ENCODE results near the gene NOLC1. TPM values are rescaled to one million over a fixed set of nuclear protein-coding genes. Genes with fewer than 3 reads are reported as not detected.

Gene NOLC1
- total and polyA plus RNA-seq, 2 donors (not counting 1 experiment from before 2014, with no cell fraction given) = 16.5 to 64.7 TPM

GRCh38 chr10:102120142-102120990 lies 31.8 kb upstream of the NOLC1 start, which contains the start of gene LDB1:
Gene LDB1 (minus strand): TSS chr10:102120368. CDS start chr10:102120110, 258 bp downstream.
- Histone ChIP-seq H3K4me1 (ENCODE audit: control insufficient read depth, extremely low read depth, insufficient read depth, low read length) (peaks cover 28% of the 10 kb centered on the region), H3K4me2 (ENCODE audit: extremely low read depth, insufficient read depth, low read length) (peak within 1 kb of the TSS; percentile 99), H3K36me3 (ENCODE audit: control insufficient read depth, insufficient read depth, low read length) (no peaks in the 10 kb centered on the region), H3K27ac (ENCODE audit: insufficient read depth, low read length) (peak within 1 kb of the TSS; percentile 80), H4K20me1 (ENCODE audit: control insufficient read depth, extremely low read depth, insufficient read depth, low read length) (no peaks in the 10 kb centered on the region), H2AFZ (ENCODE audit: low read length) (peak within 1 kb of the TSS; percentile 49), H3K9ac (ENCODE audit: insufficient read depth, low read length) (peak within 1 kb of the TSS; percentile 86), H3K27me3 (ENCODE audit: control insufficient read depth, insufficient read depth, low read length) (no peaks in the 10 kb centered on the region), H3K9me3 (ENCODE audit: control insufficient read depth, insufficient read depth, low read depth, low read length) (no peaks in the 10 kb centered on the region), H3K79me2 (ENCODE audit: control insufficient read depth, insufficient read depth, low read length) (peaks cover 38% of the 10 kb centered on the region), H3K4me3 (replicated peaks in 1 of 4; ENCODE audit: control extremely low read depth in 1 of 4, insufficient read depth in 1 of 4, low read depth in 3 of 4, low read length in 4 of 4) (peak within 1 kb of the TSS; percentile 71 to 91 (median 80))
- peak; percentile 76 to 80 for DNase-seq (ENCODE audit: low read depth in 2 of 2)
- TF ChIP-seq CTCF (conservative IDR thresholded peaks at IDR 0.05 in 1 of 2, IDR thresholded peaks at IDR 0.05 in 1 of 2; ENCODE audit: low read depth in 1 of 2, low read length in 2 of 2) (no peak), EZH2 (IDR thresholded peaks at IDR 0.05; ENCODE audit: low read length, missing control alignments) (no peak)

DNA sequence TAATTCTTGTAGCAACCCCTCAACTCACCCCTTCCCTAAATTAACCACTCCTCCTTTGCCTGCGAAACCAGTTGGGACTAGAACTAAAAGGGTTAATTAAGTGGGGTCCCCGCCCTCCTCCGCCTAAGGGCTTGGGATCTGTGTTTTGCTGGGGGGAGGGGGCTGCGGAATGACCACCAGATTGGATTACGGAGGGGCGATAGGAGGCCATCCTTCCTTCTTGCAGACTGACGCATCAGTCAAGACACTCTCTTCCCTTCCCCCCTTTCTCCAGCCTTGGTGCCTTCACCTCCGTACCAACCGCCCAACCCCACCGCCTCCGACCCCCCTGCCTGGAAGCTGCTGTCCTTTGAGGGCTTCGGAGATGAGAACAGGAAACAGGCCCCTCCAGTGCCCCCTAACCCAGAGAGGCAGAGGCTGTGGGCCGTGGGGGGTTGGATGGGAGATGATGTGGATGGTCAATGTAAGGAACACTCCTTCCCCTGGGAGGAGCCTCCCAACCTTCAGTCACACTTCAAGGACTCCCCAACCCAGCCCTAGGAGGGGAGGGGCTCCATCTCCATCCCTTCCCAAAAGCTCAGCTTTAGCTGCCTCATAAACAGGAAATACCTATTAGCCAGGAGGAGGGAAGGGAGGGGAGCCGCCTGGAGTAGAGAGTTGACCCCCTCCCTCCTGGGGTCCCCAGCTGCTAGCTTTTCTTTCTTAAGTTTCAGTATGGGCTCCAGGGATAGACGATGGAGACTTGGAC lies 31.0 kb upstream of the NOLC1 start:
- Histone ChIP-seq H3K36me3 (ENCODE audit: control insufficient read depth, insufficient read depth, low read length) (no peaks in the 10 kb centered on the region), H3K27ac (ENCODE audit: insufficient read depth, low read length) (peak overlapping the region; percentile 80), H3K4me2 (ENCODE audit: extremely low read depth, insufficient read depth, low read length) (peak overlapping the region; percentile 97), H3K9ac (ENCODE audit: insufficient read depth, low read length) (peak overlapping the region; percentile 86), H3K9me3 (ENCODE audit: control insufficient read depth, insufficient read depth, low read depth, low read length) (no peaks in the 10 kb centered on the region), H4K20me1 (ENCODE audit: control insufficient read depth, extremely low read depth, insufficient read depth, low read length) (no peaks in the 10 kb centered on the region), H3K27me3 (ENCODE audit: control insufficient read depth, insufficient read depth, low read length) (no peaks in the 10 kb centered on the region), H3K4me3 (replicated peaks in 1 of 4; ENCODE audit: control extremely low read depth in 1 of 4, insufficient read depth in 1 of 4, low read depth in 3 of 4, low read length in 4 of 4) (peak overlapping the region; percentile 60 to 91 (median 80)), H3K4me1 (ENCODE audit: control insufficient read depth, extremely low read depth, insufficient read depth, low read length) (peaks cover 23% of the 10 kb centered on the region), H3K79me2 (ENCODE audit: control insufficient read depth, insufficient read depth, low read length) (peaks cover 31% of the 10 kb centered on the region), H2AFZ (ENCODE audit: low read length) (peak overlapping the region; percentile 49)
- TF ChIP-seq CTCF (conservative IDR thresholded peaks at IDR 0.05 in 1 of 2, IDR thresholded peaks at IDR 0.05 in 1 of 2; ENCODE audit: low read depth in 1 of 2, low read length in 2 of 2) (no peak), EZH2 (IDR thresholded peaks at IDR 0.05; ENCODE audit: low read length, missing control alignments) (no peak)
- peak; percentile 83 to 91 for DNase-seq (ENCODE audit: low read depth in 2 of 2)
